Activated CD8-positive, alpha-beta memory T cell treated with anti-CD3 and anti-CD28 coated beads for 36 hours (primary cell): ENCODE results near the gene KPNA6. TPM values are rescaled to one million over a fixed set of nuclear protein-coding genes. Genes with fewer than 3 reads are reported as not detected.
"Not testable (repeated sequence)": the region's sequence is repeated elsewhere in the genome, so short reads cannot be mapped to it uniquely, and the experiment has no call there.

Source experiments
- CTCF ChIA-PET: fragments of 350-600 bp; sonication (Branson Sonifier 250); formaldehyde crosslinking; loops from one replicate; lab custom pipeline; 2021; ENCODE audit warnings: antibody characterized with exemption; lab: Charles Lee
- POLR2A ChIA-PET: fragments of 350-600 bp; sonication (Branson Sonifier 250); formaldehyde crosslinking; loops from one replicate; lab custom pipeline; 2021; ENCODE audit warnings: antibody characterized with exemption; lab: Charles Lee
- total RNA-seq, 2 experiments: library from RNA; stranded (reverse); gene quantifications; one replicate each; pipeline ENCODE4 v1.2.3, GENCODE V29; 2021

Gene KPNA6
- total RNA-seq, 2 experiments from 2014 or later: 89.6 to 97.1 TPM

DNA sequence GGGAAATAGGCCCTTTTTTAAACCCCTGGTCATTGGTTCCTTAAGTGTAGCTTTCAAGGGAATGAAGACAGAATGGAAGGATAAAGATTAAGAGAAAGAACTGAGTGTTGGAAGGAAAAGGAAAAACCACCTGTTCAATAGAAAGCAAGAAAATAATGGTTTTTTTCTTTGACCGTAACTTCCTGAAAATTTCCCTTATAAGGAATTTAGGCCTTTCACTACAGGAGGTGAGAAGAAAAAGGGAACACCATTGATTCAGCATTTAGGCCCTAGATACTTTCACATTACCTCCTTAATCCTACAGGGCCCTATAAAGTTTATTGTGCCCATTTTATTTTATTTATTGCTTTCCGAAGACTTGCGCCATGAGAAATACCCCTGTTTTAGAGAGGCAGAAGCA lies 18.9 kb downstream of the KPNA6 start:
- POLR2A ChIA-PET: no interaction called here
- CTCF ChIA-PET: no interaction called here

DNA sequence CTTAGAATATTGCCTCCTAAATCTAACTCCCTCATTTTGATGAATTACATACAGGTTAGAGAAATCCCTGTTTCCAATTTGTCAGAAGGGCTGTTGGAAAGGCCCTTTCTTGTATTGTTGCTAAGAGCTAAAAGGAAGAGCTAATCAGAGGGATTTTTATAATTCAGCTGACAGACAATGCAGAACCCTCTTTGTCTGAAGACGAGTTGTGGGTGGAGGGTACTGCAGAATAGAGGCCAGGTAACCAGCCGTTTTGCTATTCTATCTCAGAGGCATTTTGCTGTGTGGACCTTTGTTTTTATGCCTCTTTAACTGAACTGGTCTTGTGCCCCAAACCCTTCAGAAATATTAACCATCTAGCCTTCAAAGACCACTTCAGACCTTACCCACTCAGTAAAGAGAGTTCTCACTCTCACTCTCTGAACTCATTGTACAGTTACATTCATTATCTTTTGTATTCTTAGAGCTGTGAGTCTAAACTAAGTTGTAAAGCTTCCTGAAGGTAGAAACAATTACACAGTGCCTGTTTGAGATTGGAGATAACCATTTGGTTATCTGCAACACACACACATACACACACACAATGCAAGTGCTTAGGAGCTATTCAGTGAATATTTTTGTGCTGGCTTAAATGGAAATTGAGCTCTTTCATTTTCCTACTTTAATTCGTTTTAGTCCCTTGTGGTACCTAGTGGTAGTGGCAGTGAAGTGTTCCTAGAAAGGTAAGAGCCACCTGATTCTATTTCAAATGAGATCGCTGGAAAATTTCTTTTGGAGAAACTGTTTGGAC lies 19.7 kb downstream of the KPNA6 start:
- POLR2A ChIA-PET: no interaction called here
- CTCF ChIA-PET: no interaction called here

DNA sequence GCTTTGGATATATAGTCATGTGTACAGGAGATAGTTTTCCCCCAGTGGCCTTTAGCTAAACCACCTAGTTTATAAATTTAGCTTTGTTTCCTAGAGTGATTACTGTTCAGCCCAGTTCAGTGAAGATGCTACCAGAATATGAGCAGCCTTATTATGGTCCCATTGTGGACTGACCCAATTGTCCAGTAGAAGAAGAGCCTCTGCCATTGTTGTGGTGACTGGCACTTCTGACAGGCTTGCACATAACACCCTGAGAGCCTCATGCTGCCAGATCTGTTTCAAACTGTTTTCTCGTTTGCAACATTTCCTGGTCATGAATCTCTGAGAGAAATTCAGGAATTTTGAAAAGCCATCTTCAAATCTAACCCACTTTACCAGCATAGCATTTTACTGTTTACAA lies 20.6 kb downstream of the KPNA6 start:
- ChIA-PET POLR2A (no interaction called here), CTCF (no interaction called here)

DNA sequence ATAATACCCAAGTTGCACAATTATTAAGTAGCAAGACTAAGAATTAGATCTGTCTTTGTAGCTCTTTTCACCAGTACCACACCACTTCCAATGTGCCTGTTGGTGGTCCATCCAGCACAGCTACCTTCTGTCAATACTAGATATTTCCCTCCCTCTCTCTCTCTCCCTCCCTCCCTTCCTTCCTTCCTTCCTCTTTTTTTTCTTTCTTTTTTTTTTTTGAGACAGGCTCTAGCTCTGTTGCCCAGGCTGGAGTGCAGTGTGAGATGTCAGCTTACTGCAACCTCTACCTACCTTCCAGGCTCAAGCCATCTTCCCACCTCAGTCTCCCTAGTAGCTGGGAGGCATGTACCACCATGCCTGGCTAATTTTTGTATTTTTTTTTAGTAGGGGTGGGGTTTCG lies 21.1 kb downstream of the KPNA6 start:
- ChIA-PET POLR2A (no interaction called here), CTCF (no interaction called here)

DNA sequence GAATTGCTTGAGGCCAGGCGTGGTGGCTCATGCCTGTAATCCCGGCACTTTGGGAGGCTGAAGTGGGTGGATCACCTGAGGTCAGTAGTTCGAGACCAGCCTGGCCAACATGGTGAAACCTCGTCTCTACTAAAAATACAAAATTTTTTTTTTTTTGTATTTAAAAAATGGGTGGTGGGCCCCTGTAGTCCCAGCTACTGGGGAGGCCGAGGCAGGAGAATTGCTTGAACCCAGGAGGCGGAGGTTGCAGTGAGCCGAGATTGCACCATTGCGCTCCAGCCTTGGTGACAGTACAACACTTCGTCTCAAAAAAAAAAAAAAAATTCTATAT lies 26.1 kb downstream of the KPNA6 start:
- POLR2A ChIA-PET: not testable (repeated sequence)

DNA sequence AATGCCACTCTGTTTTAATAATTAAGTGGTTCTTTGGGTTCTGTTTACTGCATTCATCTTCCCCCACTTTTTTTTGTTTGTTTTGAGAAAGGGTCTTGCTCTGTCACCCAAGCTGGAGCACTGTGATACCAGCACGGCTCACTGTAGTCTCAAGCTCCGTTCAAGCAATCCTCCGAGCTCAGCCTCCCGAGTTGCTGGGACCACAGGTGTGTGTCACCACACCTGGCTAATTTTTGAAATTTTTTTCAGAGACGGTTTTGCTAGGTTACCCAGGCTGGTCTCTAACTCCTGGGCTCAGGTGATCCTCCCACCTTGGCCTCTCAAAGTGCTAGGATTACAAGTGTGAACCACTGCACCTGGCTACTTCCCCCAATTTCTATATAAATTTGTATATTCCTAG lies 29.3 kb downstream of the KPNA6 start:
- ChIA-PET CTCF (no interaction called here), POLR2A (no interaction called here)

More for the DNA sequence above, 26.1 kb downstream of the KPNA6 start:
- CTCF ChIA-PET: not testable (repeated sequence)

DNA sequence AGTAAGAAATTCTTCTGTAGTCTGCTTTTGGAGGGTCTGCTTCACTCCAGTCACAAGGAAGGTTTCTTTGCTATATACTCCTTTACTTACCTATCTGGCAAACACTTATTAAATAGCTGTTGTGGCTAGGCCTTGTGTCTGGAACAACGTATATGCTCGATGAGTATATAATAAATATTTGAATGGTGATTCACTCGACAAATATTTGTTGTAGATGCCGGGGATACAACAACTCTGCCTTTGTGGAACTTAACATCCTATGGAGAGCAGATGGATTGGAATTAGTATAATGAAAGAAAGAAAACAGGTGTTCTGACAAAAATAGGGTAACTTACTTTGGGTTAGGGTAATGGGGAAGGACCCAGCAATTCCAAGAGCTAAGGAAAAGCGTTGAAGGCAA lies 31.1 kb downstream of the KPNA6 start:
- ChIA-PET CTCF (no interaction called here), POLR2A (no interaction called here)

DNA sequence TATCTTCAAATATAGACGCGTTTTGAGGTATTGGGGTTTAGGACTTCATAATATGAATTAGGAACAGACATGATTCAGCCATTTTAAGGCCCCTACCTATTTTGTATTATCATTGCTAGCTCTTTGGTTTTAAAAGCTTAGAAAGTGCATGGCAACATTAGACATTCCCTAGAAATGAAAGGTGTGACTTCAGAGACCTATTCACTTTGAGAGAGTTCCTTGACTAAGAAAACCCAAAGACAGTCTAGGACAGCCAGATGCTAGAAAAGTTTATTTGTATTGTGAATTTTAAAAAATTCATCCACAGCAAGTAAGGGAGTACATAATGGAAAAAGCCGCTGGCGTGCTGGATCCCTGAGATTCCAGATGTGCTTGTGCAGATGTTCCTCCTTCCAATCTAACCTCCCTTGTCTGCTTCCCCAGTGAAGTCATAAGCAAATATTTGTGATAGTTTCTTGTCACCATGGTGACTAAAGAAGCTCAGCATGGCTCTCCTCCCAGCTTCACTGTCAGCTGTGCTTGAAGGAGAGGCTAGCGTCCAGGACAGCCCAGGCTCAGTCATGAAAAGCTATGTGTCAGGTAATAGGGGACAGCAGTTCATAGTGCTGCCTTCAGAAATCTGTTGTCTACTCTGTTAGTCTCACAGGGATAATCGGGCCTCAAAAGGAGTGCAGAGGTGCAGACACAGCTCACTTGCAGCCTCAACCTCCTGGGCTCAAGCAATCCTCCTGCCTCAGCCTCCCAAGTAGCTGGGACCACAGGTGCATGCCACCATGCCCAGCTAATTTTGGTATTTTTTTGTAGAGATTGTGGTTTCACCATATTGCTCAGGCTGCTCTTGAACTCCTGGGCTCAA lies 34.8 kb downstream of the KPNA6 start:
- POLR2A ChIA-PET: interaction anchor here (0.7 kb wide), 1 partner anchor 193 kb away, joined by 4 read pairs; no protein-coding TSS in a partner anchor
- CTCF ChIA-PET: no interaction called here

DNA sequence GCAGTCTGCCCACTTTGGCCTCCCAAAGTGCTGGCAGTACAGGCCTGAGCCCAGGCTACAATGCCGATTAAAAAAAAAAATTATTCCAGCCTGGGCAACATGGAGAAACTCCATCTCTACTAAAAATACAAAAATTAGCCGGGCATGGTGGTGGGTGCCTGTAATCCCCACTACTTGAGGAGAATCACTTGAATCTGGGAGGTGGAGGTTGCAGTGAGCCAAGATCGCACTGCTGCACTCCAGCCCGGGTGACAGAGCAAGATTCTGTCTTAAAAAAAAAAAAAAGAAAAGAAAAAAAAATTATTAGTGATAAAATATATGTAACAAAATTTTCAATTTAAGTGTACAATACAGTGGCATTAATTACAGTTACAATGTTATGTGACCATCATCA lies 35.4 kb downstream of the KPNA6 start:
- CTCF ChIA-PET: not testable (repeated sequence)
- POLR2A ChIA-PET: interaction anchor here (0.7 kb wide), 1 partner anchor 192 kb away, joined by 4 read pairs; no protein-coding TSS in a partner anchor

DNA sequence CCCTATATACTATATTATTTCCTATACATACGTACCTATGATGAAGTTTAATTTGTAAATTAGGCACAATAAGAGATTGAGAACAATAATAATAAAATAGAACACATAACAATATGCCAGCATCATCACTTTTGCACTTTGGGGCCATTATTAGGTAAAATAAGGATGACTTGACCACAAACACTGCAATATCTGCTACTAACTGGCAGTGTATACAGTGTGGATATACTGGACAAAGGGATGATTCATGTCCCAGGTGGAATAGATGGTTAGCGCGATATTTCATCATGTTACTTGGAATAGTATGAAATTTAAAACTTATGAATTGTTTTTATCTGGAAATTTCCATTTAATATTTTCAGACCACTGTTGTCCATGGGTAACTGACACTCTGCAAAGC lies 36.2 kb downstream of the KPNA6 start:
- ChIA-PET POLR2A (no interaction called here), CTCF (interaction anchor here (0.8 kb wide), 1 partner anchor 37 kb away, joined by 3 read pairs; no protein-coding TSS in a partner anchor)

DNA sequence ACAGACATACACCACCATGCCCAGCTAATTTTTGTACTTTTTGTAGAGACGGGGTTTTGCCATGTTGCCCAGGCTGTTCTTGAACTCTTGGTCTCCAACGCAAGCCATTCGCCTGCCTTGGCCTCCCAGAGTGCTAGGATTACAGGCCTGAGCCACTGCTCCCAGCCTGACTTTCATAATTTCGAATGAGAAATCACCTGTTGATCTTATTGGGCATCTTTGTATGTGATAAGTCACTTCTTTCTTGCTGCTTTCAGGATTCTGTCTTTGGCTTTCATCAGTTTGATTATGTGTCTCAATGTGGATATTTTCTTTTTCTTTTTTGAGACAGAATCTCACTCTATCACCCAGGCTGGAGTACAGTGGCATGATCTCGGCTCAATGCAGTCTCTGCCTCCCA lies 39.9 kb downstream of the KPNA6 start:
- POLR2A ChIA-PET: not testable (repeated sequence)
- CTCF ChIA-PET: interaction anchor here (0.6 to 2.1 kb wide), 3 partner anchors 9 to 53 kb away, joined by 3 to 4 read pairs (median 3); no protein-coding TSS in a partner anchor

DNA sequence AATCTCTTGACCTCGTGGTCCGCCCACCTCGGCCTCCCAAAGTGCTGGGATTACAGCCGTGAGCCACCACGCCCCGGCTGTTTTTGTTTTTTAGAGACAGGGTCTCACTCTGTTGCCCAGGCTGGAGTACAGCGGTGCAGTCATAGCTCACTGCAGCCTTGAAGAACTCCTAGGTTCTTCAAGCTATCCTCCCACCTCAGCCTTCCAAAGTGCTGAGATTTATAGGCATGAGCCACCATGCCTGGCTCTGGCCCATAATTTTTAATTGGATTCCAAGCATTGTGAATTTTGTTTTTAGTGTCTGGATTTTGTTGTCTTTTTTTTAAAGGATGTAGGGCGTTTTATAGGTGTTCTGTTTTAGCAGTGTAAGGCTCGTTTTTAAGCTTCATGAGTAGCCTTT lies 43.0 kb downstream of the KPNA6 start:
- ChIA-PET POLR2A (no interaction called here), CTCF (interaction anchor here (0.6 kb wide), 1 partner anchor 44 kb away, joined by 3 read pairs; no protein-coding TSS in a partner anchor)

DNA sequence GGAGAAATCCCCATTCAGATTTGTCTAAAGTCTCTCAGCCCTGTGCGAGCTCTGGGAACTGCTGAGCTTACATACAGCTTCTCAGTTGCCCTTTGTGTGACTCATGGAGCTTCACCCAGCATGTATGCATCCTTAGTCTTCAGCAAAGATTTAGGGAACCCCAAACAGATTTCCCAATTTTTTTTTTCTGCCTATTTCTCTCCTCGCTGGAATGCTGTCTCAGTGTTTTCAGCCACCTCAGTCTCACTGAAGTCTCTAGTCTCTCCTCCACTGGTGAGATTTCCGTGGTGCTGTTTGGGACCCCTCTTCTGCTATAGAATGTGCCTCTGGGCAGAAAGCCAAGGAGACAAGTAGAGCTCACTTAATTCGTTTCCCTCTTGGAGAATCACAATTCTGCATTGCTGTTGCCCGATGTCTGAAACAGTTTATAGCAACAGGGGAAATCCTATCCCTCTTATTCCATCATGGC lies 43.5 kb downstream of the KPNA6 start:
- ChIA-PET CTCF (no interaction called here), POLR2A (no interaction called here)

DNA sequence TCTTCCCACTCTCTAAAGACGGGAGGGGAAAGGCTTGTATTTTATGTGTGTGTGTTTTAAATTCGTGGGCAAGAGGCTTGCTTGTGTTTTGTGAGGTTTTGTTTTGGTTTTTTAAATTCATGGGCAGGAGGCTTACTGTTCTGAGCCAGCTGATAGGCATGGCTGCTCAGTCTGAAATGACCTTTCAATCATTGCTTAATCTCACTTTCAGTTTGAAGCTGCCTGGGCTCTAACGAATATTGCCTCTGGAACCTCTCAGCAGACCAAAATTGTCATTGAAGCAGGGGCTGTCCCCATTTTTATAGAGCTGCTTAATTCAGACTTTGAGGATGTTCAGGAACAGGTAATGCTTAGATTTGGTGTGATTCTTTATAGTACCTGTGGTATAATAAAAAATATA lies 51.3 kb downstream of the KPNA6 start:
- CTCF ChIA-PET: no interaction called here
- POLR2A ChIA-PET: no interaction called here

DNA sequence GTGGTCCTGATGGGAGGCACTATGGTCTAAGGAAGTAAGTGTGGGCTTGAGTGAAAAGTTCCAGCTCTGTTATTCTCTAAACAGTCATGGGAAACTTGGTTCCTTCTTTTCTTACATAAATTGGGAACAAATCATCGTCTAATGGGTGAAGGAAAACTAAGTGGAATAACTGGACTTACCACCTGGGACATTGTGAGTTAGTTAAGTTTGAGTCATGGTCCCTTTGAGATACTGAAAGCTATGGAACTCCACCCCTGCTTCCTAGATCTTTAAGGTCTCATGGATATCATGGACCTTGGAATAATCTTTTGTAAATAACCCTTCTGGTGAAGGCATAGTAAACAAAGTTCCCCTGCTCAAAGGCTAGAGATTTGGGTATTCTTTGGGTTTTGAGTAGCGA lies 55.5 kb downstream of the KPNA6 start:
- CTCF ChIA-PET: no interaction called here
- POLR2A ChIA-PET: no interaction called here

DNA sequence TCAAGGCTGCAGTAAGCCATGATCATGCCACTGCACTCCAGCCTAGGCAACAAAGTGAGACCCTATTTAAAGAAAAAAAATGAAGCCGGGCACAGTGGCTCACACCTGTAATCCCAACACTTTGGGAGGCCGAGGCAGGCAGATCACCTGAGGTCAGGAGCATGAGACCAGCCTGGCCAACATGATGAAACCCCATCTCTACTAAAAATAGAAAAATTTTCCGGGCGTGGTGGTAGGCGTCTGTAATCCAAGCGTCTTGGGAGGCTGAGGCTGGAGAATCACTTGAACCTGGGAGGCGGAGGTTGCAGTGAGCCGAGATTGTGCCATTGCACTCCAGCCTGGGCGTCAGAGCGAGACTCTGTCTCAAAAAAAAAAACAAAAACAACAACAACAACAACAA lies 57.8 kb downstream of the KPNA6 start:
- POLR2A ChIA-PET, CTCF ChIA-PET: not testable (repeated sequence)

DNA sequence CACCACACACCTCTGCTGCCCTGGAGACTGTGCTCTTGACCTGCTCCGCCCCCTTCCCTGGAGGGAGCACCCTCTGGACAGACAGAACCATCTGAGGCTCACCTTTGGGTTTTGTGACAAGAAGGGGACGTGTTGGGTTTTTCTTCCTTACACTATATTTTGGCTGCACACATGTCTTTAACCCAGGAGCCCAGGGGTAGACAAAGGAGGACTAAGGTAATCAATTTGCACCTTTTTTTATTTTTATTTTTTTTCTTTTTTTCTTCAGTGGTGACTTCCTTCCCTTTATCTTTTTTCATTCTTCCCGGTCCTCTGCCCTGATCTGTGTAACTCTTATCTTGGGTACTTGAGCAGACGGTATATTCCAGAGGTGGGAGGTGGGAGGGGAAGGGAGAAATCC lies 63.1 kb downstream of the KPNA6 start:
- ChIA-PET CTCF (no interaction called here), POLR2A (no interaction called here)

DNA sequence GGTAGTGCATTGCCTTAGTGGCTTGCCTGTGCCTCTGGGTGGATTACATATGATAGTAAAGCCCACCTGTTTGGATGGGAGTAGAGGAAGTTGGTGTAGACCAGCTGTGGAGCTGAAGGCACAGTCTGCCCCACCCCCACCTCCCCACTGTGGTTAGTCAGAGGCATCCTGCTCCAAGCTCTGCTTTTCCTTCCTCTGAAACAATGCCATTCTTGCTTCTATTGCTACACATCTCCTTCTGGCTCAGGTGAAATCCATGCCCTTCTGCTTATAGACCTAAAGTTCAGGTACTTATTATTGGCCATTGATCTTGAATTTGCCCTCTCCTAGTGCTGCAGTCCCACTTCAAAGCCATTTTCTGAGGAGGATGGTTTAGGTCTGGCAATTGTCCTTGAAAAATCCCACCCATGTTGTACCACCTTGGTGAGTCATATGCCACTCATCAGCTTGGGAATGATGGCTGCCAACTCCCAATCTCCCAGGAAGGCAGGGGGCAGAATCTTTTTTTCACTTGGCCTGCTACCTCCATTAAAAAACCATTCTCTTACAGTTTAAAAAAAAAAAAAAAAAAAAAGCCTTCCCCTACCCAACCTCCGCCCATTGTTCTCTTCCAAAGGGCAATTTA lies 64.9 kb downstream of the KPNA6 start:
- POLR2A ChIA-PET: no interaction called here
- CTCF ChIA-PET: interaction anchor here (0.7 kb wide), 1 partner anchor 86 kb away, joined by 3 read pairs; no protein-coding TSS in a partner anchor

DNA sequence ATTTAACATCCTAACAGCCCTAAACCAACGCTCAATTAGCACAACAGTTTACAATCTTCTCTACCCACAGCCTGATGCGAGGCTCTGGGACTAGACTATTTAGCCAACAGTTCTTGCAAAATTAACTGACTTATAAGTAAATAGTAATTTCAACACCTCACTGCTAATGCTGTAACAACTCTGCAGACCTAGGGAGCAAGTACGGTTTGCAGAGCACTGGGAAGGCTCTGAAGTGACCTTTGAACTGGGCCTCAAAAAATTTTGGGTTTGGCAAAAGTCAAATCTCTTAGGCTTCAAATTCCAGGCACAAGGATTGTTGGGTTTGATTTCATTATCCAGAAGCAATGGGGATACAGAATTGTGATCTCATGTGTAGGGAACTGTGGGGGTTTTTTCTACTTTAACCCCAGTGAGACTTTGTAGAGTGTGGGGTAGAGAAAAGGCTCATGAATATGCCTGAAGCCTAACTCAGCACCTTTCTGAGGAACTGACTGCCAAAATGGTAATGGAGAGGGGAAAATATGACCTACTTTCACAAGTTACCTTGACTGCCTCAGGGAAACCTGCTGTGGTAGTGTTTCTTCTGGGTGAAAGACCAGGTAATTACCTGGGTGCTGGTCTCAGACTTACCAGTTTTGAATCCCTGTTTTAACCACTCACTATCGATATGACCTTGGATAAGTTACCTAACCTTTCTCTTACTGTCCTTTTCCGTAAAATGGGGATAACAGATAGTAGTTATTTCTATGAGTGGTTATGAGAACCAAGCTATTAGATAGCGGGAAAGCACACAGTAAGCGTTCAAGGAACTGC lies 70.7 kb downstream of the KPNA6 start:
- POLR2A ChIA-PET: interaction anchor here (0.8 to 2.1 kb wide), 5 partner anchors 14 to 106 kb away, joined by 3 to 17 read pairs (median 6); partner anchors contain the start of genes KPNA6 and TMEM39B
- CTCF ChIA-PET: interaction anchor here (1.0 kb wide), 1 partner anchor 54 kb away, joined by 3 read pairs; no protein-coding TSS in a partner anchor
